IMR-90 (cell line): ENCODE measurements around the gene FKRP. TPM values are rescaled to one million over a fixed set of nuclear protein-coding genes. Genes with fewer than 3 reads are reported as not detected.

Experiments
- ATAC-seq: fragments of 200-7000 bp; cut with Tn5 transposase; 2 replicates; pipeline ENCODE4 v1.9.1; 2020; ENCODE audit warnings: low read depth, mild to moderate bottlenecking, moderate library complexity
- BruUV-seq: library from RNA; stranded (reverse); fragments of 400-500 nt; replicated peaks from 2 replicates; lab custom pipeline; 2021; lab: Mats Ljungman, UMichigan
- CTCF ChIA-PET: fragments of 300-600 bp; formaldehyde crosslinking; extraction: SDS; loops from one replicate; lab custom pipeline; 2021; ENCODE audit warnings: antibody characterized with exemption; lab: Yijun Ruan, JAX
- POLR2A ChIA-PET: fragments of 300-600 bp; sonication (Branson Sonifier 250); formaldehyde crosslinking; loops from one replicate; lab custom pipeline; 2022; ENCODE audit warnings: antibody characterized with exemption; ENCODE audit not compliant: unreplicated experiment; lab: Charles Lee
- DNase-seq: peaks from one replicate; pipeline ENCODE4 v3.0.0; 2013
- H2AFZ ChIP-seq: replicated peaks from 2 replicates; pipeline ENCODE3; 2013; ENCODE audit warnings: low read length, mild to moderate bottlenecking; ENCODE audit not compliant: poor library complexity
- H2AK5ac ChIP-seq: 2 replicates; pipeline ENCODE4 v1.6.1; 2013; ENCODE audit warnings: low read depth, low read length, inconsistent platforms
- H2AK9ac ChIP-seq: replicated peaks from 2 replicates; pipeline ENCODE3; 2013; ENCODE audit warnings: mild to moderate bottlenecking, low read depth, low read length, moderate library complexity; ENCODE audit not compliant: poor library complexity
- H2BK120ac ChIP-seq: 2 replicates; pipeline ENCODE4 v1.6.1; 2013; ENCODE audit warnings: low read depth, low read length, inconsistent platforms
- H2BK15ac ChIP-seq: 3 replicates; pipeline ENCODE4 v1.6.1; 2013; ENCODE audit warnings: low read depth, low read length, inconsistent platforms
- H2BK20ac ChIP-seq: 2 replicates; pipeline ENCODE4 v1.6.1; 2013; ENCODE audit warnings: low read depth, mild to moderate bottlenecking, inconsistent platforms, low read length, moderate library complexity
- H2BK5ac ChIP-seq: 2 replicates; pipeline ENCODE4 v1.6.1; 2013; ENCODE audit warnings: mild to moderate bottlenecking, low read depth, low read length, inconsistent platforms; ENCODE audit not compliant: poor library complexity, severe bottlenecking
- H3K14ac ChIP-seq: replicated peaks from 2 replicates; pipeline ENCODE4 v1.6.1; 2013; ENCODE audit warnings: low read depth, low read length, inconsistent platforms
- H3K18ac ChIP-seq: 2 replicates; pipeline ENCODE4 v1.6.1; 2013; ENCODE audit warnings: low read depth, low read length, control low read depth
- H3K23ac ChIP-seq: 2 replicates; pipeline ENCODE4 v1.6.1; 2013; ENCODE audit warnings: low read depth, low read length, inconsistent platforms
- H3K27ac ChIP-seq: 2 replicates; pipeline ENCODE4 v1.5.1; 2013; ENCODE audit warnings: mild to moderate bottlenecking, control low read depth, low read length; ENCODE audit not compliant: insufficient read depth
- H3K27me3 ChIP-seq: 2 replicates; pipeline ENCODE4 v1.6.1; 2013; ENCODE audit warnings: low read length; ENCODE audit not compliant: control insufficient read depth, insufficient read depth
- H3K36me3 ChIP-seq: 2 replicates; pipeline ENCODE4 v1.6.1; 2013; ENCODE audit warnings: low read length, mixed read lengths; ENCODE audit not compliant: control insufficient read depth, insufficient read depth
- H3K4ac ChIP-seq: 2 replicates; pipeline ENCODE4 v1.6.1; 2013; ENCODE audit warnings: low read depth, low read length, inconsistent platforms
- H3K4me1 ChIP-seq: 2 replicates; pipeline ENCODE4 v1.6.1; 2013; ENCODE audit warnings: low read length, mixed read lengths; ENCODE audit not compliant: control insufficient read depth, insufficient read depth
- H3K4me2 ChIP-seq: 2 replicates; pipeline ENCODE4 v1.6.1; 2013; ENCODE audit warnings: low read depth, mild to moderate bottlenecking, control low read depth, low read length, moderate library complexity
- H3K4me3 ChIP-seq: 2 replicates; pipeline ENCODE4 v1.5.1; 2013; ENCODE audit warnings: low read depth, mild to moderate bottlenecking, control low read depth, low read length, moderate library complexity; ENCODE audit not compliant: insufficient read depth
- H3K56ac ChIP-seq: 2 replicates; pipeline ENCODE4 v1.6.1; 2013; ENCODE audit warnings: low read length, inconsistent platforms; ENCODE audit not compliant: insufficient read depth; ENCODE audit errors: extremely low read depth
- H3K79me1 ChIP-seq, 2 experiments: 2 replicates each; pipeline ENCODE4 v1.6.1; 2013; ENCODE audit warnings: low read length in 2 of 2, inconsistent platforms in 1 of 2, low read depth in 1 of 2
- H3K9ac ChIP-seq: 2 replicates; pipeline ENCODE4 v1.6.1; 2013; ENCODE audit warnings: low read depth, low read length, control low read depth
- H3K9me1 ChIP-seq: 2 replicates; pipeline ENCODE4 v1.6.1; 2013; ENCODE audit warnings: low read length, inconsistent platforms; ENCODE audit not compliant: insufficient read depth
- H3K9me3 ChIP-seq: 2 replicates; pipeline ENCODE4 v1.6.1; 2013; ENCODE audit warnings: low read length; ENCODE audit not compliant: control insufficient read depth, insufficient read depth
- H4K20me1 ChIP-seq: 2 replicates; pipeline ENCODE4 v1.6.1; 2013; ENCODE audit warnings: low read length, inconsistent platforms; ENCODE audit not compliant: insufficient read depth
- H4K5ac ChIP-seq: 2 replicates; pipeline ENCODE4 v1.6.1; 2013; ENCODE audit warnings: mild to moderate bottlenecking, low read depth, low read length, control low read depth
- H4K8ac ChIP-seq, 2 experiments: 2 replicates each; pipeline ENCODE4 v1.6.1; 2013; ENCODE audit warnings: low read depth in 2 of 2, low read length in 2 of 2, control low read depth in 1 of 2, inconsistent platforms in 1 of 2
- H4K91ac ChIP-seq: 2 replicates; pipeline ENCODE4 v1.6.1; 2013; ENCODE audit warnings: low read depth, low read length, inconsistent platforms; ENCODE audit not compliant: insufficient read depth
- BHLHE40 ChIP-seq: fragments of 150-350 bp; IDR thresholded peaks from 2 replicates; pipeline ENCODE4 v1.6.1; 2016; ENCODE audit warnings: mild to moderate bottlenecking, low read depth, low read length
- MAFK ChIP-seq: IDR thresholded peaks from 2 replicates; pipeline ENCODE4 v1.6.1; 2012; ENCODE audit warnings: low read depth, low read length, improper control_type of control experiment
- MAZ ChIP-seq: IDR thresholded peaks from 2 replicates; pipeline ENCODE4 v1.6.1; 2012; ENCODE audit warnings: low read depth, mild to moderate bottlenecking, low read length, improper control_type of control experiment, moderate library complexity, borderline replicate concordance
- MXI1 ChIP-seq: IDR thresholded peaks from 2 replicates; pipeline ENCODE4 v1.6.1; 2012; ENCODE audit warnings: low read depth, mild to moderate bottlenecking, low read length, moderate library complexity, borderline replicate concordance
- NFE2L2 ChIP-seq: fragments of 150-350 bp; IDR thresholded peaks from 2 replicates; pipeline ENCODE4 v1.6.1; 2016; ENCODE audit warnings: low read depth, mild to moderate bottlenecking, low read length
- RAD21 ChIP-seq: IDR thresholded peaks from 2 replicates; pipeline ENCODE4 v1.6.1; 2012; ENCODE audit warnings: low read length, improper control_type of control experiment
- RCOR1 ChIP-seq: IDR thresholded peaks from 2 replicates; pipeline ENCODE4 v1.6.1; 2012; ENCODE audit warnings: mild to moderate bottlenecking, low read length, improper control_type of control experiment; ENCODE audit not compliant: insufficient replicate concordance
- WGBS, 2 experiments: methylation state at CpG; one replicate each; pipeline versions ENCODE4 v1.1.5 to v1.1.7; 2013; ENCODE audit warnings: missing lambda C conversion rate in 2 of 2; ENCODE audit not compliant: insufficient read length in 1 of 2; ENCODE audit errors: extremely low coverage in 2 of 2; 5-methylcytosine and 5-hydroxymethylcytosine counted together
- dilution Hi-C: fragments of 300-500 bp; cut with HindIII; formaldehyde crosslinking; loops from one replicate; pipeline ENCODE4 v1.14.3; 2018; ENCODE audit warnings: low sequenced_read_pairs; ENCODE audit not compliant: unreplicated experiment
- in situ Hi-C: fragments of 300-500 bp; cut with MboI; formaldehyde crosslinking; loops from 3 replicates; pipeline ENCODE4 v1.14.3; 2019; ENCODE audit warnings: low sequenced_read_pairs, inconsistent platforms, mixed read lengths
- intact Hi-C: fragments of 100-400 bp; cut with micrococcal nuclease; formaldehyde crosslinking; loops from 2 replicates; pipeline ENCODE4 v1.10.0; 2022
- polyA plus RNA-seq, 3 experiments: library from polyadenylated mRNA; depleted of rRNA; stranded (reverse); fragments of >200 nt; gene quantifications; 2 replicates each; pipeline ENCODE4 v1.2.3, GENCODE V29; 2012; ENCODE audit warnings: low replicate concordance in 1 of 3
- total RNA-seq: library from RNA; depleted of rRNA; stranded (reverse); fragments of >200 nt; gene quantifications from 2 replicates; pipeline ENCODE4 v1.2.3, GENCODE V29; 2012
- TF ChIP-seq, protein P1 (sequence below): conservative IDR thresholded peaks from 2 replicates; pipeline ENCODE4 v1.5.1; 2012; ENCODE audit warnings: mild to moderate bottlenecking, low read depth, low read length, improper control_type of control experiment

The FKRP gene
- total and polyA plus RNA-seq, 2 of the 4 experiments (the other 2 are of a cell fraction): 6.1 to 25.3 TPM

DNA sequence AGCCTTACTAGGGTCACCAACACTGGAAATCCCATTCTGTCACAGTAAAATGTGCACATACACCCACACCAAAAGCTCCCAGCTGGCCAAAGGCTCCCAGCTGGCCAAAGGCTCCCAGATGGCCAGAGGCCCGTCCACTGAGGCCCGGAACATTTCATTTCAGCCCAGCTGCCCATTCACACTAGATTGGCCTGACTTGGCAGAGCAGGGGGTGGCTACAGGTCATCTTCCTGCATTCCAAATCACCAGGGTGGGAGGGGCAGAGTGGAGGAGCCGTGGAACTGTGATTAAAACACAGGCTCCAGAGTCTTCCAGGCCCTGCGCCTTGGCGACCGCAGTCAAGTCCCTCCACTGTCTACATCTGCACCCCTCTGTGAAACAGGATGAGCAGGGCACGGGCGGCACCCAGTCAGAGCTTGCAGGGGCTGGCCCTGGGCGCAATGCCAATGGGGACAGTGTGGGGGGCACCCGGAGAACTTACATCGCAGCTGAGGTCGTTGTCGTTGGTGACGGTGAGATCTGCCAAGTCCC lies 18.8 kb upstream of the FKRP start:
- Histone ChIP-seq H3K4ac (no peak overlapping the region), H3K4me2 (no peak overlapping the region), H4K8ac (no peak overlapping the region), H3K27me3 (no peaks in the 10 kb centered on the region), H3K79me1 (peaks cover 29 to 72% of the 10 kb centered on the region in 2 experiments), H2BK15ac (no peak overlapping the region), H2AK9ac (no peak overlapping the region), H3K14ac (no peak overlapping the region), H3K4me3 (no peak overlapping the region), H3K9ac (no peak overlapping the region), H3K23ac (no peak overlapping the region), H3K27ac (no peak overlapping the region), H3K56ac (no peak overlapping the region), H2BK5ac (no peak overlapping the region), H3K9me1 (peaks cover 13% of the 10 kb centered on the region; the same call in 1 of the 2 replicates), H3K18ac (no peak overlapping the region), H2BK120ac (no peak overlapping the region), H4K20me1 (peaks cover 53% of the 10 kb centered on the region), H2AFZ (peak overlapping the region; percentile 59), H4K91ac (no peak overlapping the region), H2AK5ac (no peak overlapping the region), H3K9me3 (no peaks in the 10 kb centered on the region), H2BK20ac (no peak overlapping the region), H3K36me3 (peaks cover 83% of the 10 kb centered on the region), H3K4me1 (peaks cover 12% of the 10 kb centered on the region), H4K5ac (no peak overlapping the region)
- intact Hi-C loops (no loop called here), in situ Hi-C loops (no loop called here), dilution Hi-C loops (no loop called here)
- WGBS, 2 experiments: 66% methylated on average over 10 of the region's 14 CpGs; no CpG with 5 or more reads in 1 of the 2 experiments
- ATAC-seq: no peak
- TF ChIP-seq, protein P1, sequence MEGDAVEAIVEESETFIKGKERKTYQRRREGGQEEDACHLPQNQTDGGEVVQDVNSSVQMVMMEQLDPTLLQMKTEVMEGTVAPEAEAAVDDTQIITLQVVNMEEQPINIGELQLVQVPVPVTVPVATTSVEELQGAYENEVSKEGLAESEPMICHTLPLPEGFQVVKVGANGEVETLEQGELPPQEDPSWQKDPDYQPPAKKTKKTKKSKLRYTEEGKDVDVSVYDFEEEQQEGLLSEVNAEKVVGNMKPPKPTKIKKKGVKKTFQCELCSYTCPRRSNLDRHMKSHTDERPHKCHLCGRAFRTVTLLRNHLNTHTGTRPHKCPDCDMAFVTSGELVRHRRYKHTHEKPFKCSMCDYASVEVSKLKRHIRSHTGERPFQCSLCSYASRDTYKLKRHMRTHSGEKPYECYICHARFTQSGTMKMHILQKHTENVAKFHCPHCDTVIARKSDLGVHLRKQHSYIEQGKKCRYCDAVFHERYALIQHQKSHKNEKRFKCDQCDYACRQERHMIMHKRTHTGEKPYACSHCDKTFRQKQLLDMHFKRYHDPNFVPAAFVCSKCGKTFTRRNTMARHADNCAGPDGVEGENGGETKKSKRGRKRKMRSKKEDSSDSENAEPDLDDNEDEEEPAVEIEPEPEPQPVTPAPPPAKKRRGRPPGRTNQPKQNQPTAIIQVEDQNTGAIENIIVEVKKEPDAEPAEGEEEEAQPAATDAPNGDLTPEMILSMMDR: no peak
- no peak for TF ChIP-seq NFE2L2
- TF ChIP-seq MXI1: no peak
- TF ChIP-seq RCOR1: no peak
- TF ChIP-seq MAZ: no peak
- TF ChIP-seq BHLHE40: no peak
- no peak for TF ChIP-seq MAFK
- no peak for TF ChIP-seq RAD21
- DNase-seq: no peak
- no TSS peak for BruUV-seq
- POLR2A ChIA-PET: interaction anchor here (0.5 kb wide), 1 partner anchor 529 kb away, joined by 3 read pairs; the partner anchor contains the start of gene CCDC9
- CTCF ChIA-PET: no interaction called here
